HepG2 (cell line): ENCODE measurements around the gene AKAP14.

Source experiments
- CREB1 ChIP-seq, 2 experiments: fragments of 450-650 bp in 1 of 2; IDR thresholded peaks; 2 replicates each; pipeline ENCODE4 v1.6.1; 2016 to 2017; ENCODE audit warnings: control low read depth in 1 of 2, mild to moderate bottlenecking in 1 of 2, missing compliant biosample characterization in 1 of 2, missing genetic modification characterization in 1 of 2
- ETV6 ChIP-seq: sonication (generic); formaldehyde crosslinking; conservative IDR thresholded peaks from 2 replicates; pipeline ENCODE4 v1.4.0; 2020; ENCODE audit warnings: missing genetic modification reagents
- EZH2 ChIP-seq: conservative IDR thresholded peaks from 2 replicates; pipeline ENCODE4 v1.6.1; 2012; ENCODE audit warnings: mild to moderate bottlenecking, low read depth, low read length, moderate library complexity
- ISX ChIP-seq: sonication (generic); formaldehyde crosslinking; conservative IDR thresholded peaks from 2 replicates; pipeline ENCODE4 v1.5.0; 2020; ENCODE audit warnings: missing genetic modification reagents
- POLR2A ChIP-seq, 2 experiments: IDR thresholded peaks; 2 replicates each; pipeline ENCODE4 v1.6.1; 2011; ENCODE audit warnings: low read depth in 2 of 2, low read length in 2 of 2, mild to moderate bottlenecking in 1 of 2, moderate library complexity in 1 of 2; ENCODE audit not compliant: insufficient read depth in 1 of 2
- POLR2AphosphoS5 ChIP-seq: IDR thresholded peaks from 2 replicates; pipeline ENCODE4 v1.6.1; 2012; ENCODE audit warnings: low read depth, low read length
- U2AF1 ChIP-seq: fragments of 200-400 bp; formaldehyde crosslinking; optimal IDR thresholded peaks from 2 replicates; pipeline ENCODE3; 2017; ENCODE audit warnings: mild to moderate bottlenecking, low read depth, low read length
- ZNF468 ChIP-seq: sonication (generic); formaldehyde crosslinking; IDR thresholded peaks from 2 replicates; pipeline ENCODE4 v1.8.0; 2022; ENCODE audit warnings: mild to moderate bottlenecking, moderate library complexity, missing genetic modification reagents
- TF ChIP-seq, protein P1 (sequence below): sonication (generic); formaldehyde crosslinking; IDR thresholded peaks from 2 replicates; pipeline ENCODE4 v1.5.0; 2020; ENCODE audit warnings: mild to moderate bottlenecking, missing genetic modification reagents, moderate library complexity
- TF ChIP-seq, protein P2 (sequence below): sonication (generic); formaldehyde crosslinking; IDR thresholded peaks from 2 replicates; pipeline ENCODE4 v1.4.0; 2020; ENCODE audit warnings: missing genetic modification reagents
- TF ChIP-seq, protein P3 (sequence below): sonication (generic); formaldehyde crosslinking; IDR thresholded peaks from 2 replicates; pipeline ENCODE4 v1.8.0; 2022; ENCODE audit warnings: mild to moderate bottlenecking, missing genetic modification reagents, borderline replicate concordance
- TF ChIP-seq, protein P4 (sequence below): IDR thresholded peaks from 2 replicates; pipeline ENCODE4 v1.6.1; 2012; ENCODE audit warnings: inconsistent platforms

DNA sequence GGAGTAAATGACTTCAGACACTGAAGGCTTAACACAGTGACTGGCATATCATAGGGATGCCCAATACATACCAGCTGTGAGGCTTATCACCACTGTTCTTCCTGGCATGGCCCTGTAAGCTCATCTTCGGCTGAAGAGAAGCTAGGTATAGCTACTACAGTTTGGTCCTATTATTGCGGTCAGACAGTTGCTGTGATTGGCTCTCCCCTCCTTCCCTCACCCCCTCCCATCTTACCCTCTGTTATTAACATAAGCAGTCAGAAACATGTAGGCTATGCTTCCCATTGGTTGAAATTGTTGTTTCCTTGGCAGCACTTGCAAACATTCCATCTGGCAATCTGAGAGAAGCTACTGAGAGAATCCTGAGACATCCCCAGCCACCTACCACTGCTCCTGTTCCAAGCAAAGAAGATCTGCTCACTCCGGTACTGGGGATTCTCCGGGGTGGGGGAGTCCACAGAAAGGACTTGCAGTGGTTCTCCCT is at the start of gene AKAP14:
- TF ChIP-seq, protein P1, sequence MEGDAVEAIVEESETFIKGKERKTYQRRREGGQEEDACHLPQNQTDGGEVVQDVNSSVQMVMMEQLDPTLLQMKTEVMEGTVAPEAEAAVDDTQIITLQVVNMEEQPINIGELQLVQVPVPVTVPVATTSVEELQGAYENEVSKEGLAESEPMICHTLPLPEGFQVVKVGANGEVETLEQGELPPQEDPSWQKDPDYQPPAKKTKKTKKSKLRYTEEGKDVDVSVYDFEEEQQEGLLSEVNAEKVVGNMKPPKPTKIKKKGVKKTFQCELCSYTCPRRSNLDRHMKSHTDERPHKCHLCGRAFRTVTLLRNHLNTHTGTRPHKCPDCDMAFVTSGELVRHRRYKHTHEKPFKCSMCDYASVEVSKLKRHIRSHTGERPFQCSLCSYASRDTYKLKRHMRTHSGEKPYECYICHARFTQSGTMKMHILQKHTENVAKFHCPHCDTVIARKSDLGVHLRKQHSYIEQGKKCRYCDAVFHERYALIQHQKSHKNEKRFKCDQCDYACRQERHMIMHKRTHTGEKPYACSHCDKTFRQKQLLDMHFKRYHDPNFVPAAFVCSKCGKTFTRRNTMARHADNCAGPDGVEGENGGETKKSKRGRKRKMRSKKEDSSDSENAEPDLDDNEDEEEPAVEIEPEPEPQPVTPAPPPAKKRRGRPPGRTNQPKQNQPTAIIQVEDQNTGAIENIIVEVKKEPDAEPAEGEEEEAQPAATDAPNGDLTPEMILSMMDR (CRISPR knock-in tag) = no peak
- TF ChIP-seq, protein P2, sequence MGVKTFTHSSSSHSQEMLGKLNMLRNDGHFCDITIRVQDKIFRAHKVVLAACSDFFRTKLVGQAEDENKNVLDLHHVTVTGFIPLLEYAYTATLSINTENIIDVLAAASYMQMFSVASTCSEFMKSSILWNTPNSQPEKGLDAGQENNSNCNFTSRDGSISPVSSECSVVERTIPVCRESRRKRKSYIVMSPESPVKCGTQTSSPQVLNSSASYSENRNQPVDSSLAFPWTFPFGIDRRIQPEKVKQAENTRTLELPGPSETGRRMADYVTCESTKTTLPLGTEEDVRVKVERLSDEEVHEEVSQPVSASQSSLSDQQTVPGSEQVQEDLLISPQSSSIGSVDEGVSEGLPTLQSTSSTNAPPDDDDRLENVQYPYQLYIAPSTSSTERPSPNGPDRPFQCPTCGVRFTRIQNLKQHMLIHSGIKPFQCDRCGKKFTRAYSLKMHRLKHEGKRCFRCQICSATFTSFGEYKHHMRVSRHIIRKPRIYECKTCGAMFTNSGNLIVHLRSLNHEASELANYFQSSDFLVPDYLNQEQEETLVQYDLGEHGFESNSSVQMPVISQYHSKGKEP = no peak
- TF ChIP-seq, protein P3, sequence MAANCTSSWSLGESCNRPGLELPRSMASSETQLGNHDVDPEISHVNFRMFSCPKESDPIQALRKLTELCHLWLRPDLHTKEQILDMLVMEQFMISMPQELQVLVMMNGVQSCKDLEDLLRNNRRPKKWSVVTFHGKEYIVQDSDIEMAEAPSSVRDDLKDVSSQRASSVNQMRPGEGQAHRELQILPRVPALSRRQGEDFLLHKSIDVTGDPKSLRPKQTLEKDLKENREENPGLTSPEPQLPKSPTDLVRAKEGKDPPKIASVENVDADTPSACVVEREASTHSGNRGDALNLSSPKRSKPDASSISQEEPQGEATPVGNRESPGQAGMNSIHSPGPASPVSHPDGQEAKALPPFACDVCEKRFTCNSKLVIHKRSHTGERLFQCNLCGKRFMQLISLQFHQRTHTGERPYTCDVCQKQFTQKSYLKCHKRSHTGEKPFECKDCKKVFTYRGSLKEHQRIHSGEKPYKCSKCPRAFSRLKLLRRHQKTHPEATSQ (CRISPR knock-in tag) = no peak
- TF ChIP-seq POLR2A (IDR thresholded peaks at IDR 0.05; ENCODE audit: insufficient read depth in 1 of 2, low read depth in 2 of 2, low read length in 2 of 2) = no peak
- TF ChIP-seq, protein P4, sequence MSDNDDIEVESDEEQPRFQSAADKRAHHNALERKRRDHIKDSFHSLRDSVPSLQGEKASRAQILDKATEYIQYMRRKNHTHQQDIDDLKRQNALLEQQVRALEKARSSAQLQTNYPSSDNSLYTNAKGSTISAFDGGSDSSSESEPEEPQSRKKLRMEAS = no peak
- no peak for TF ChIP-seq EZH2
- TF ChIP-seq ETV6 (CRISPR knock-in tag) = no peak
- TF ChIP-seq POLR2AphosphoS5 = no peak
- TF ChIP-seq ISX (CRISPR knock-in tag) = no peak
- TF ChIP-seq CREB1 (IDR thresholded peaks at IDR 0.05) = no peak
- TF ChIP-seq CREB1 (CRISPR knock-in tag; IDR thresholded peaks at IDR 0.05) = no peak
- TF ChIP-seq U2AF1 = no peak
- no peak for TF ChIP-seq ZNF468
